Vagina (tissue), 2 donors: ENCODE data around the gene GINS1.

Source experiments
- POLR2A ChIP-seq, 2 donors: fragments of 450-650 bp; IDR thresholded peaks; one replicate each; pipeline ENCODE4 v1.6.1; 2017; ENCODE audit warnings: antibody characterized with exemption in 2 of 2, mild to moderate bottlenecking in 2 of 2, moderate library complexity in 2 of 2
- TF ChIP-seq, protein P1 (sequence below), 3 experiments: fragments of 450-650 bp in 2 of 3; fragments of 200-600 bp in 1 of 3; sonication (generic) in 1 of 3; IDR thresholded peaks; one replicate each; pipeline ENCODE4 v1.5.1; 2017 to 2019; ENCODE audit warnings: antibody characterized with exemption in 3 of 3, mild to moderate bottlenecking in 2 of 3, moderate library complexity in 2 of 3

DNA sequence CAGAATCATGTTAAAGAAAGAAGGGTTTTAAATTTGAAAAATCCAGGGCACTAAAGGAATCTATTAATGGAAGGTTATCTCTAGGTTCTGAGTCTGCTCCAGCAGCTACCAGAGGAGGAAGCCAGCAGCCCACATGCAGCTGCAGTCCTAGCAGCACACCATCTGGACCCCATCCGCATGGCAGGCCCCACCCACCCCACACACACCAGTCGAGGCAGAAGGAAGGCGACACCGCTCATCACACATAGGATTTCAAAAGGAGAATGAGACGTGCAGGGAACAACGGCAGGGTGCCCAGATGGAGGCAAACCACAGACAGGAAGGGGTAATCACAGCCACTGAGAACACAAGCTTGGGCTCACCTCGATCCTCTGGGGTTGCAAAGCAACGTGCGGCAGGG, 78.9 kb downstream of the GINS1 start:
- TF ChIP-seq, protein P1, sequence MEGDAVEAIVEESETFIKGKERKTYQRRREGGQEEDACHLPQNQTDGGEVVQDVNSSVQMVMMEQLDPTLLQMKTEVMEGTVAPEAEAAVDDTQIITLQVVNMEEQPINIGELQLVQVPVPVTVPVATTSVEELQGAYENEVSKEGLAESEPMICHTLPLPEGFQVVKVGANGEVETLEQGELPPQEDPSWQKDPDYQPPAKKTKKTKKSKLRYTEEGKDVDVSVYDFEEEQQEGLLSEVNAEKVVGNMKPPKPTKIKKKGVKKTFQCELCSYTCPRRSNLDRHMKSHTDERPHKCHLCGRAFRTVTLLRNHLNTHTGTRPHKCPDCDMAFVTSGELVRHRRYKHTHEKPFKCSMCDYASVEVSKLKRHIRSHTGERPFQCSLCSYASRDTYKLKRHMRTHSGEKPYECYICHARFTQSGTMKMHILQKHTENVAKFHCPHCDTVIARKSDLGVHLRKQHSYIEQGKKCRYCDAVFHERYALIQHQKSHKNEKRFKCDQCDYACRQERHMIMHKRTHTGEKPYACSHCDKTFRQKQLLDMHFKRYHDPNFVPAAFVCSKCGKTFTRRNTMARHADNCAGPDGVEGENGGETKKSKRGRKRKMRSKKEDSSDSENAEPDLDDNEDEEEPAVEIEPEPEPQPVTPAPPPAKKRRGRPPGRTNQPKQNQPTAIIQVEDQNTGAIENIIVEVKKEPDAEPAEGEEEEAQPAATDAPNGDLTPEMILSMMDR (IDR thresholded peaks at IDR 0.05), result no peak
- no peak for TF ChIP-seq POLR2A (IDR thresholded peaks at IDR 0.05)
